ENCODE measurements around the gene DGKI. TPM values are rescaled to one million over a fixed set of nuclear protein-coding genes. Genes with fewer than 3 reads are reported as not detected.

The DGKI gene
- polyA plus RNA-seq, 1 experiment: 1.4 TPM

DNA sequence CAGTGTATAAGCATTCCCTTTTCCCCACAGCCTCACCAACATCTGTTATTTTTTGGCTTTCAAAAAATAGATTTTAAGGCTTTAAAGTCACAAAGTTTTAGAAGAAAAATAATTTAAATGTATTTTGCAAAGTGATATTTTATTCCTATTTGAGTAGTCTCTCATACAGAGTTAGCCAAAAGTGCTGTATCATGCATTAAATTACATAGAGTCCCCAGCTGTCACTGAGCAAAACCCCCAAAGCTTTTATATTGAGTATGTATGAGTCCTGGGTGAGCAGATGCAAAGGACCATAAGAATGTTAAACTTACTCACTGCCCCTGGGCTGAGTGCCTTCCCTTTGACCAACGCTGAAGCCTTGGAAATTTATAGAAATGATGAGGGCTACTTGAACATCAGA, 432.9 kb downstream of the DGKI start:
- no peak overlapping the region for H3K4me3 ChIP-seq (ENCODE audit: low read depth, low read length)
- no peaks in the 10 kb centered on the region for H3K27me3 ChIP-seq (ENCODE audit: control insufficient read depth, insufficient read depth, low read length)
- POLR2A ChIA-PET: no interaction called here
- TF ChIP-seq, protein P1, sequence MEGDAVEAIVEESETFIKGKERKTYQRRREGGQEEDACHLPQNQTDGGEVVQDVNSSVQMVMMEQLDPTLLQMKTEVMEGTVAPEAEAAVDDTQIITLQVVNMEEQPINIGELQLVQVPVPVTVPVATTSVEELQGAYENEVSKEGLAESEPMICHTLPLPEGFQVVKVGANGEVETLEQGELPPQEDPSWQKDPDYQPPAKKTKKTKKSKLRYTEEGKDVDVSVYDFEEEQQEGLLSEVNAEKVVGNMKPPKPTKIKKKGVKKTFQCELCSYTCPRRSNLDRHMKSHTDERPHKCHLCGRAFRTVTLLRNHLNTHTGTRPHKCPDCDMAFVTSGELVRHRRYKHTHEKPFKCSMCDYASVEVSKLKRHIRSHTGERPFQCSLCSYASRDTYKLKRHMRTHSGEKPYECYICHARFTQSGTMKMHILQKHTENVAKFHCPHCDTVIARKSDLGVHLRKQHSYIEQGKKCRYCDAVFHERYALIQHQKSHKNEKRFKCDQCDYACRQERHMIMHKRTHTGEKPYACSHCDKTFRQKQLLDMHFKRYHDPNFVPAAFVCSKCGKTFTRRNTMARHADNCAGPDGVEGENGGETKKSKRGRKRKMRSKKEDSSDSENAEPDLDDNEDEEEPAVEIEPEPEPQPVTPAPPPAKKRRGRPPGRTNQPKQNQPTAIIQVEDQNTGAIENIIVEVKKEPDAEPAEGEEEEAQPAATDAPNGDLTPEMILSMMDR (IDR thresholded peaks at IDR 0.05; ENCODE audit: insufficient read depth, low read depth, low read length): no peak
- CTCF ChIA-PET: no interaction called here
- DNase-seq (ENCODE audit: low read depth): no peak
- H3K36me3 ChIP-seq (ENCODE audit: control insufficient read depth, insufficient read depth, low read length): no peaks in the 10 kb centered on the region

DNA sequence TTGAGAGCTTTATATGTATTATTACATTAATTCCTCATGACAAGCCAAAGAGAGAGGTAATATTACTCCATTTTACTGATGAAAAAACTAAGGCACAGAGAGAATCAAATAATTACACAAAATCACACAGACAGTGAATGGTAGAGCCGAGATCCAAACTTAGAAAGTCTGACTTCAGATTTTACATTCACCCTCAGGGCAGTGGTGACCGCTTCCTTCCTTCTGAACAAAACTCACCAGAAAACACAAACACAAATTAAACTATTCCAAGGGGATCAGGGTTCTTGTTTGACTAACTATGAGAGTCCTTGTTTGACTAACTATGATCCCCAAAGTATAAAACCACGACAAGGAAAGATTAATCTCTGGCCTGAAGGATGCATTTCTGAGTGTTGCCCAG, 435.3 kb downstream of the DGKI start:
- no peaks in the 10 kb centered on the region for H3K36me3 ChIP-seq (ENCODE audit: control insufficient read depth, insufficient read depth, low read length)
- TF ChIP-seq, protein P1 (IDR thresholded peaks at IDR 0.05; ENCODE audit: insufficient read depth, low read depth, low read length): no peak
- H3K27me3 ChIP-seq (ENCODE audit: control insufficient read depth, insufficient read depth, low read length): no peaks in the 10 kb centered on the region
- DNase-seq (ENCODE audit: low read depth): no peak
- no peak overlapping the region for H3K4me3 ChIP-seq (ENCODE audit: low read depth, low read length)
- ChIA-PET POLR2A (no interaction called here), CTCF (no interaction called here)

DNA sequence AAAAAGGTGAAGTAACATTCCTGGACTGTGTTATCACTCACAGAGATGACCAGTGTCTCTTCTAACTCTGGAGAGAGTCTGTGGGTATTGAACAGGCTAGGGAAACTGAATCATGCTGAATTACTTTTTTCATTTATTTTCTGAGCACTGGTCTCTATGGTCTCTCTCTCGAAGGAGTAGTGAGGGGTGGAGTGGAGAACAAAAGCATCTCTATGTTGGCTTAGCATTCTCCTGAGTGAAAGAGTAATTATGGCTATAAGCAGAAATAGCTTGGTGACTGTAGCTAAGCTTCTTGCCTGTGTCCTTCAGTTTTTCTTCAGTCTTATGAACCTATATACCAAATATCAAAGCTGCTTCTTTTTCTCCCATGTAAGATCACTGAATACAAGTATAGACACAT, 438.6 kb downstream of the DGKI start:
- H3K36me3 ChIP-seq (ENCODE audit: control insufficient read depth, insufficient read depth, low read length): no peaks in the 10 kb centered on the region
- H3K27me3 ChIP-seq (ENCODE audit: control insufficient read depth, insufficient read depth, low read length): no peaks in the 10 kb centered on the region
- H3K4me3 ChIP-seq (ENCODE audit: low read depth, low read length): no peak overlapping the region
- TF ChIP-seq, protein P1 (IDR thresholded peaks at IDR 0.05; ENCODE audit: insufficient read depth, low read depth, low read length): no peak
- ChIA-PET POLR2A (no interaction called here), CTCF (interaction anchor here (1.8 kb wide), 1 partner anchor 8 kb away, joined by 6 read pairs; no protein-coding TSS in a partner anchor)
- no peak for DNase-seq (ENCODE audit: low read depth)

DNA sequence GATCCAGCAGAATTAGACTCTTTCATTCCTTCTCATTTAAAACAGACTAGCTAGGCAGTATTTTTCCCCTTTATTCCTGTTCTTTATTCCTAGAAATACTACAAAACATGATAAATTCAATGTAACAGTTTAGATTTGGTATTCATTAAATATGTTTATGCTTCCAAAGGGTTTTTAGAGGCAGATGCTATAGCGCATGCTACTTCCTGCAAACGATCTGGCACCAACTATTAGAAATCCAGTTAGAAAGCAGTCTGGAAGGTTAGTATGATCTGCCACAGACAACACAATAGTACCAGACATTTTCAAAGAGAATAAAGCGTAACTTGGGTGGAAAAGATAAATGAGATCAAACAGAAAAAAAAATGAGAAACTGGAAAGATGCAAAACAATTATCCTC, 439.7 kb downstream of the DGKI start:
- no peak for DNase-seq (ENCODE audit: low read depth)
- TF ChIP-seq, protein P1 (IDR thresholded peaks at IDR 0.05; ENCODE audit: insufficient read depth, low read depth, low read length): no peak
- CTCF ChIA-PET: interaction anchor here (0.6 to 2.2 kb wide), 3 partner anchors 9 to 730 kb away, joined by 3 to 6 read pairs (median 6); no protein-coding TSS in a partner anchor
- POLR2A ChIA-PET: no interaction called here
- H3K36me3 ChIP-seq (ENCODE audit: control insufficient read depth, insufficient read depth, low read length): no peaks in the 10 kb centered on the region
- H3K4me3 ChIP-seq (ENCODE audit: low read depth, low read length): no peak overlapping the region
- no peaks in the 10 kb centered on the region for H3K27me3 ChIP-seq (ENCODE audit: control insufficient read depth, insufficient read depth, low read length)

DNA sequence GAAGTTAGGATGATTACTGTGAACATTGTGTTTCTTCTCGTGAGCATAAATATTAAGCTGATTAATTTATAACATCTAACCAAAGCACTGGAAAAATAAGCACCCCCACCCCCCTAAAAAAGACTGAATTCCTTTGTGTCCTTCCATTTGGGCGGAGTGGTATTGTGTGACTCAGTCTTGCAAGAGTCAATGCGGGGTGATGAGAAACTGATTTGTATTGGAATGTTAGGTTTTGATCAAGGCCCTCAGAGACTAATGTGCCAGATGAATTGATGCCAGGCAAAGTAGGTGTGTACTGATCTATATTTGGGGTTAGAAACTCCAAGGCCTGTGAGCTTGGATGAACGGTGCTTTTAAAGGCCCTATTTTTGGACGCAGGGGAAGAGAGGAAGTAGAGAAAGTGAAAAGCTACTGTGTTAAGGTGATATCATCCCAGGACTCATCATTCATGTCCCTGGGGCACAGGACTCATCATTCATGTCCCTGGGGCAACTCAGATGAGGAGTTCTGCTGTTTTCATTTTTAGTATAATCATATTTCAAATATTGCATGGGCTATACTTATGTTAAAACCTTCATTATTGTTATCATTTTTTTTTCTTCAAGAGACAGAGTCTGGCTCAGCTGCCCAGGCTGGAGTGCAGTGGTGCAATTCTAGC, 442.0 kb downstream of the DGKI start:
- no peak overlapping the region for H3K4me3 ChIP-seq (ENCODE audit: low read depth, low read length)
- no peaks in the 10 kb centered on the region for H3K36me3 ChIP-seq (ENCODE audit: control insufficient read depth, insufficient read depth, low read length)
- DNase-seq (ENCODE audit: low read depth): no peak
- ChIA-PET CTCF (interaction anchor here (0.6 to 2.2 kb wide), 5 partner anchors 9 to 491 kb away, joined by 3 to 6 read pairs (median 4); no protein-coding TSS in a partner anchor), POLR2A (no interaction called here)
- TF ChIP-seq, protein P1 (IDR thresholded peaks at IDR 0.05; ENCODE audit: insufficient read depth, low read depth, low read length): no peak
- H3K27me3 ChIP-seq (ENCODE audit: control insufficient read depth, insufficient read depth, low read length): no peaks in the 10 kb centered on the region
